ENCODE measurements around the gene PRKCSH.
"Not testable (repeated sequence)": the region's sequence is repeated elsewhere in the genome, so short reads cannot be mapped to it uniquely, and the experiment has no call there.

PRKCSH gene

GRCh38 chr19:11423791-11424181 lies 11.6 kb upstream of the PRKCSH start:
- Mint-ChIP-seq H3K9me3 (no peaks in the 10 kb centered on the region), H3K4me3 (peak overlapping the region in 1 of 2 donors; percentile 71), H3K36me3 (ENCODE audit: insufficient read depth) (peaks cover 3% of the 10 kb centered on the region), H3K4me1 (ENCODE audit: low read depth in 2 of 2) (peaks cover 29 to 34% of the 10 kb centered on the region in 2 donors), H3K27me3 (peaks cover 42 to 53% of the 10 kb centered on the region in 2 donors), H3K27ac (no peak overlapping the region)
- ATAC-seq (replicated peaks), result no peak
- no peak for DNase-seq

- no peaks in the 10 kb centered on the region for H3K9me3 Mint-ChIP-seq
- H3K27ac Mint-ChIP-seq, result no peak overlapping the region
- H3K27me3 Mint-ChIP-seq, result peaks cover 26 to 41% of the 10 kb centered on the region in 2 donors
- no peaks in the 10 kb centered on the region for H3K36me3 Mint-ChIP-seq (ENCODE audit: insufficient read depth)
- no peak overlapping the region for H3K4me3 Mint-ChIP-seq
- ATAC-seq (replicated peaks) (no peak), DNase-seq (no peak)
- H3K4me1 Mint-ChIP-seq (ENCODE audit: low read depth in 2 of 2), result peaks cover 22 to 25% of the 10 kb centered on the region in 2 donors
These were observed 9.5 kb upstream of the PRKCSH start for GRCh38 chr19:11425719-11426457.

DNA sequence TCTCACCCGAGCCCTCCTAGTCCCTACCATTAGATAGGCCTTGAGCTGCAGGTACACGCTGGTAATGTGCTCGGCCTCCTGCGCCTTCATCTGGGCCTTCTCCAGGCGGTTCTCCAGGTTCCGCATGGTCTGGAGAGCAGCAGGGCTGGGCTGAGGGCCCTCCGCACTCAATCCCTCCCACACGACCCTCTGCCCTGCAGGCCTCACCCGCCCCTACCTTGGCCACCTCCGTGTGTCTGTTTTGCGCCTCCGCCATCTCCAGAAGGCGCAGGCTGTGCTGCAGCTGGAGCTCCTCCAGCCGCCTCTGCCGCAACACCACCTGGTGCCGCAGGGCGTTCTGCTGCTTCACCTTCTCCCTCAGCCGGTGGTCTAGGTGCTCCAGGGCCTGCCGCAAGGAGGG lies 8.8 kb upstream of the PRKCSH start:
- Mint-ChIP-seq H3K36me3 (ENCODE audit: insufficient read depth) (no peaks in the 10 kb centered on the region), H3K9me3 (no peaks in the 10 kb centered on the region), H3K4me3 (no peak overlapping the region), H3K27me3 (peaks cover 18 to 34% of the 10 kb centered on the region in 2 donors), H3K27ac (no peak overlapping the region), H3K4me1 (ENCODE audit: low read depth in 2 of 2) (peaks cover 16 to 18% of the 10 kb centered on the region in 2 donors)
- DNase-seq, result no peak
- ATAC-seq (replicated peaks), result no peak

DNA sequence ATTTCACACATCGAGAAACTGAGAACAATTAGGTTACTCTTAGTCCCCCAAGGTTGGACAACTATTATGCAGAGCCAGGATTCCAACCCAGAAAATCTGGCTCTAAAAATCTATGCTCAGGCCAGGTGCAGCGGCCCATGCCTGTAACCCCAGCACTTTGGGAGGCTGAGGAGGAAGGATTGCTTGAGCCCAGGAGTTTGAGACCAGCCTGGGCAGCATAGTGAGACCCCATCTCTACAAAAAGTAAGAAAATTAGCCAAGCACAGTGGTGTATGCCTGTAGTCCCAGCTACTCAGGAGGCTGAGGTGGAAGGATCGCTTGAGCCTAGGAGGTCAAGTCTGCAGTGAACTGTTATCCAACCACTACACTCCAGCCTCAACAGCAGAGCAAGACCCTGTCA lies 1.9 kb upstream of the PRKCSH start:
- H3K4me1 Mint-ChIP-seq (ENCODE audit: low read depth in 2 of 2), result peaks cover 18% of the 10 kb centered on the region in 2 donors
- H3K4me3 Mint-ChIP-seq, result peak overlapping the region; percentile 98
- not testable (repeated sequence) for H3K9me3 Mint-ChIP-seq; DNase-seq; ATAC-seq (replicated peaks); H3K27me3 Mint-ChIP-seq
- H3K36me3 Mint-ChIP-seq (ENCODE audit: insufficient read depth), result peaks cover 27% of the 10 kb centered on the region
- H3K27ac Mint-ChIP-seq, result peak overlapping the region in 1 of 2 donors; percentile 95

- Mint-ChIP-seq H3K9me3 (no peaks in the 10 kb centered on the region), H3K36me3 (ENCODE audit: insufficient read depth) (peaks cover 32% of the 10 kb centered on the region), H3K4me3 (peak overlapping the region; percentile 98), H3K4me1 (ENCODE audit: low read depth in 2 of 2) (peaks cover 18% of the 10 kb centered on the region in 2 donors), H3K27ac (peak overlapping the region; percentile 95), H3K27me3 (peaks cover 0 to 8% of the 10 kb centered on the region in 2 donors)
- ATAC-seq (replicated peaks) (peak; percentile 7), DNase-seq (peak in 1 of 3 experiments; percentile 15)
These were observed 755 bp upstream of the PRKCSH start for GRCh38 chr19:11434703-11435056.

GRCh38 chr19:11435833-11436313 lies 438 bp downstream of the PRKCSH start:
- Mint-ChIP-seq H3K27ac (peak overlapping the region; percentile 95), H3K9me3 (no peaks in the 10 kb centered on the region), H3K27me3 (peaks cover 0 to under 1% of the 10 kb centered on the region in 2 donors), H3K4me3 (peak overlapping the region; percentile 98), H3K36me3 (ENCODE audit: insufficient read depth) (peaks cover 40% of the 10 kb centered on the region), H3K4me1 (ENCODE audit: low read depth in 2 of 2) (peaks cover 21% of the 10 kb centered on the region in 2 donors)
- ATAC-seq (replicated peaks) (no peak), DNase-seq (peak in 1 of 3 experiments; percentile 18)

GRCh38 chr19:11437955-11438354 lies 2.5 kb downstream of the PRKCSH start:
- Mint-ChIP-seq H3K9me3 (no peaks in the 10 kb centered on the region), H3K4me3 (peak overlapping the region; percentile 3 to 43), H3K27ac (no peak overlapping the region), H3K4me1 (ENCODE audit: low read depth in 2 of 2) (peaks cover 28 to 29% of the 10 kb centered on the region in 2 donors), H3K27me3 (no peaks in the 10 kb centered on the region), H3K36me3 (ENCODE audit: insufficient read depth) (peaks cover 50% of the 10 kb centered on the region)
- no peak for DNase-seq
- no peak for ATAC-seq (replicated peaks)

- ATAC-seq (replicated peaks) (no peak), DNase-seq (no peak)
- peaks cover 13 to 14% of the 10 kb centered on the region in 2 donors for H3K4me1 Mint-ChIP-seq (ENCODE audit: low read depth in 2 of 2)
- H3K36me3 Mint-ChIP-seq (ENCODE audit: insufficient read depth), result peaks cover 34% of the 10 kb centered on the region
- no peaks in the 10 kb centered on the region for H3K27me3 Mint-ChIP-seq
- H3K27ac Mint-ChIP-seq, result peak overlapping the region in 1 of 2 donors; percentile 31
- no peaks in the 10 kb centered on the region for H3K9me3 Mint-ChIP-seq
- no peak overlapping the region for H3K4me3 Mint-ChIP-seq
These were observed 8.6 kb downstream of the PRKCSH start for GRCh38 chr19:11444059-11444458.

GRCh38 chr19:11445141-11445540 lies 9.7 kb downstream of the PRKCSH start:
- no peak for ATAC-seq (replicated peaks)
- peaks cover 13 to 14% of the 10 kb centered on the region in 2 donors for H3K4me1 Mint-ChIP-seq (ENCODE audit: low read depth in 2 of 2)
- H3K27ac Mint-ChIP-seq, result peak overlapping the region in 1 of 2 donors; percentile 23
- no peaks in the 10 kb centered on the region for H3K27me3 Mint-ChIP-seq
- peaks cover 31% of the 10 kb centered on the region for H3K36me3 Mint-ChIP-seq (ENCODE audit: insufficient read depth)
- DNase-seq, result no peak
- H3K9me3 Mint-ChIP-seq, result no peaks in the 10 kb centered on the region
- no peak overlapping the region for H3K4me3 Mint-ChIP-seq

DNA sequence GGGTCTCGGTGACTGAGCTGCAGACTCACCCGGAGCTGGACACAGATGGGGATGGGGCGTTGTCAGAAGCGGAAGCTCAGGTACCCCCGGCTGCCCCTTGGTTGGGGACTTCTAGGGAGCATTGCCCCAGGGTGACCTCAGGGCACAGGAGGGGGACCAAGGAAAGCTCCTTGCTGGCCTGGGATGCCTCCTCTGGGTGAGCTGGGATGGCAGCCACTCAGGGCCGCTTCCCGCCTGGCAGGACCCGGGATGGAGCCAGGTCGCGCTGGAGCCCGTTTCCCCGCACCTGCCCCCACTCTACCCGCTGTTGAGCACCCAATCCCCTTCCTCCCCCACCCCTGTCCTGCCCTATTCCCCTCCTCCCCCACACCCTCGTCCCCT lies 10.8 kb downstream of the PRKCSH start:
- H3K27me3 Mint-ChIP-seq, result no peaks in the 10 kb centered on the region
- no peak overlapping the region for H3K4me3 Mint-ChIP-seq
- ATAC-seq (replicated peaks), result no peak
- peaks cover 24% of the 10 kb centered on the region for H3K36me3 Mint-ChIP-seq (ENCODE audit: insufficient read depth)
- H3K27ac Mint-ChIP-seq, result no peak overlapping the region
- DNase-seq, result no peak
- peaks cover 8 to 9% of the 10 kb centered on the region in 2 donors for H3K4me1 Mint-ChIP-seq (ENCODE audit: low read depth in 2 of 2)
- H3K9me3 Mint-ChIP-seq, result no peaks in the 10 kb centered on the region

DNA sequence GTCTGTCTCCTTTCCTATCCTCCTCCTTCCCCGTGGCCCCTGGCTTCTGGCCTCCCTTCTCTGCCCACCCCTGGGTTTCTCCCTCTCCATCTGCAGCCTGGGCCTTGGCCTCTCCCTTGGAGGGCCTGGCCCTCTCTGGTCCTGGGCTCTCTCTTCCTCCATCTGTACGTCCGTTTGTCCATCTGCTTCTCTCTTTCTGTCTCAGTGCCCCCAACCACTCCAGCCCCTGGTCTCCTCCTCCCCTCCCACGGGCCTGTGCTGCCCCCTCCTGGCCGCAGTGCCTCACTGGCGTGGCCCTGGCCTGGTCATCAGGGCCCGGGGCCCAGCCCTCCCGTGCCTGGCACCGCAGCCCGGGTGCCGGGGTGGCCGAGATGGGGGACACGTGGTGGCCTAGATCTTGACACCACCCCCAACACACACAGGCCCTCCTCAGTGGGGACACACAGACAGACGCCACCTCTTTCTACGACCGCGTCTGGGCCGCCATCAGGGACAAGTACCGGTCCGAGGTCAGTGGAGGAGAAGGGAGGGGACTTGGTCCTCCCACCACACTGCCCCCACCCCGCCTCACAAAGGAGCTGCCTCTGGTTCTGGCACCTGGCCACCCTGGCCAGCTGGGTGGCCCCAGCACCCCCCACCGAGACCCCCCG lies 11.3 kb downstream of the PRKCSH start:
- no peak overlapping the region for H3K27ac Mint-ChIP-seq
- H3K27me3 Mint-ChIP-seq, result no peaks in the 10 kb centered on the region
- H3K4me3 Mint-ChIP-seq, result no peak overlapping the region
- H3K36me3 Mint-ChIP-seq (ENCODE audit: insufficient read depth), result peaks cover 23% of the 10 kb centered on the region
- no peaks in the 10 kb centered on the region for H3K9me3 Mint-ChIP-seq
- ATAC-seq (replicated peaks) (peak; percentile 42), DNase-seq (peak; percentile 32 to 48 (median 39))
- peaks cover 7 to 8% of the 10 kb centered on the region in 2 donors for H3K4me1 Mint-ChIP-seq (ENCODE audit: low read depth in 2 of 2)

- H3K27me3 Mint-ChIP-seq, result no peaks in the 10 kb centered on the region
- H3K4me1 Mint-ChIP-seq (ENCODE audit: low read depth in 2 of 2), result peaks cover 3% of the 10 kb centered on the region in 2 donors
- no peaks in the 10 kb centered on the region for H3K9me3 Mint-ChIP-seq
- H3K36me3 Mint-ChIP-seq (ENCODE audit: insufficient read depth), result peaks cover 18% of the 10 kb centered on the region
- H3K4me3 Mint-ChIP-seq, result no peak overlapping the region
- ATAC-seq (replicated peaks) (no peak), DNase-seq (no peak)
- H3K27ac Mint-ChIP-seq, result no peak overlapping the region
These were observed 12.2 kb downstream of the PRKCSH start for GRCh38 chr19:11447347-11448262.

- ATAC-seq (replicated peaks) (no peak), DNase-seq (no peak)
- H3K27ac Mint-ChIP-seq, result no peak overlapping the region
- H3K36me3 Mint-ChIP-seq (ENCODE audit: insufficient read depth), result peaks cover 18% of the 10 kb centered on the region
- H3K9me3 Mint-ChIP-seq, result no peaks in the 10 kb centered on the region
- H3K4me3 Mint-ChIP-seq, result no peak overlapping the region
- peaks cover 3% of the 10 kb centered on the region in 2 donors for H3K4me1 Mint-ChIP-seq (ENCODE audit: low read depth in 2 of 2)
- no peaks in the 10 kb centered on the region for H3K27me3 Mint-ChIP-seq
These were observed 13.0 kb downstream of the PRKCSH start for GRCh38 chr19:11448410-11448809.
